ENCODE measurements around the gene FAM83B.
"Not testable (repeated sequence)": the region's sequence is repeated elsewhere in the genome, so short reads cannot be mapped to it uniquely, and the experiment has no call there.

Gene FAM83B

GRCh38 chr6:54860132-54860531, 13.6 kb downstream of the FAM83B start:
- no peak for DNase-seq (ENCODE audit: low spot score)

- DNase-seq (ENCODE audit: low spot score), result no peak
Observed at GRCh38 chr6:54860739-54861138, 14.2 kb downstream of the FAM83B start.

GRCh38 chr6:54861905-54862616, 15.5 kb downstream of the FAM83B start:
- no peak for DNase-seq (ENCODE audit: low spot score)

GRCh38 chr6:54864272-54864671, 17.7 kb downstream of the FAM83B start:
- DNase-seq (ENCODE audit: low spot score), result no peak

- no peak for DNase-seq (ENCODE audit: low spot score)
Observed at GRCh38 chr6:54865091-54865631, 18.6 kb downstream of the FAM83B start.

GRCh38 chr6:54868556-54868955, 22.0 kb downstream of the FAM83B start:
- DNase-seq (ENCODE audit: low spot score), result no peak

GRCh38 chr6:54873599-54873998, 27.0 kb downstream of the FAM83B start:
- DNase-seq (ENCODE audit: low spot score), result no peak

GRCh38 chr6:54874349-54875048, 27.9 kb downstream of the FAM83B start:
- DNase-seq (ENCODE audit: low spot score), result no peak

- no peak for DNase-seq (ENCODE audit: low spot score)
Observed at GRCh38 chr6:54875539-54875938, 29.0 kb downstream of the FAM83B start.

- DNase-seq (ENCODE audit: low spot score), result no peak
Observed at GRCh38 chr6:54876365-54876764, 29.8 kb downstream of the FAM83B start.

- no peak for DNase-seq (ENCODE audit: low spot score)
Observed at GRCh38 chr6:54876871-54877270, 30.3 kb downstream of the FAM83B start.

GRCh38 chr6:54877713-54878317, 31.2 kb downstream of the FAM83B start:
- DNase-seq (ENCODE audit: low spot score), result no peak

GRCh38 chr6:54878718-54879117, 32.1 kb downstream of the FAM83B start:
- no peak for DNase-seq (ENCODE audit: low spot score)

- no peak for DNase-seq (ENCODE audit: low spot score)
Observed at GRCh38 chr6:54879188-54879985, 32.8 kb downstream of the FAM83B start.

- no peak for DNase-seq (ENCODE audit: low spot score)
Observed at GRCh38 chr6:54881067-54881730, 34.6 kb downstream of the FAM83B start.

- DNase-seq (ENCODE audit: low spot score), result not testable (repeated sequence)
Observed at GRCh38 chr6:54881891-54882290, 35.3 kb downstream of the FAM83B start.

- DNase-seq (ENCODE audit: low spot score), result no peak
Observed at GRCh38 chr6:54886932-54887584, 40.5 kb downstream of the FAM83B start.

GRCh38 chr6:54891536-54891935, 45.0 kb downstream of the FAM83B start:
- DNase-seq (ENCODE audit: low spot score), result no peak

- peak; percentile 88 for DNase-seq (ENCODE audit: low spot score)
Observed at GRCh38 chr6:54892831-54893230, 46.3 kb downstream of the FAM83B start.

GRCh38 chr6:54893818-54894217, 47.2 kb downstream of the FAM83B start:
- no peak for DNase-seq (ENCODE audit: low spot score)

GRCh38 chr6:54896302-54896701, 49.7 kb downstream of the FAM83B start:
- DNase-seq (ENCODE audit: low spot score), result no peak
